ENCODE measurements around the gene MSH5. TPM values are rescaled to one million over a fixed set of nuclear protein-coding genes. Genes with fewer than 3 reads are reported as not detected.

Gene MSH5
- total and polyA plus RNA-seq, 2 of the 13 experiments (the other 11 are each of a cell fraction or from before 2014, with no cell fraction given): 10.2 to 38.7 TPM

DNA sequence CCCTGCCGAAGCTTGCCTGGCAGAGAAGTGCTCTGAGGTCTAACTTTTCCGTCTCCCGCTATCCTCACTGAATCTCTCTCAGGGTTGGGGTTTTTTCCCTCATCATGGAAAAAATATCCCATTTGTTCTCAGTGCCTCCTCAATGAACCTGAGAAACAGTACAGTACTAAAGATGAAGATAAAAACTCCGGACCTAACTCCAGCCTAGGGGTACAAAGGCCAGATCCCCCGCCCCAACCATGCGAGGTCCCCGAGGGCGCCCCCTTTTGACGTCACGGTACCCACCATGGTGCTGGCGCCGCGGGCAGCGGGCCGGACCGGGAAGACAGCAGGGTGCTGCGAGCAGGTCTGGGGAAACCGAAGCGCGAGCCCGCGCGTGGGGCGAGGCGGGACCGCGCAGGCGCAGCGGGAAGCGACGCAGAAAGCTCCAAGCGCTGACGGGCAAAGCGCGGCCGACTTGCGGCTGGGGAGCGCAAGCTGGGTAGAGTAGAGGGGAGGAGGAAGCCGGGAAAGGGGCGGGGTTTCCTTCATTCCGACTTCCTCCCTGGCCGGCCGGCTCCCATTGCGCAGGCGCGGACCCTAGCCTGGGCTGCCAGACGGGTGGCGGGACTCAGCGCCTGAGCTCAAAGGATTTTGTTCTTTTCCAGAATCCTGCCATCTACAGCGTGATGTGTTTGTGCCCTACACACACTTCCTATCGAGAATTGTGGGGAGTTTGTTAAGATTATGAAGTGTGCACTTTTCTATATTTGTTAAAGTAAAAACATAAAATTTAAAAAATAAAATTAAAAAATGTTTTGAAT is 66.9 kb downstream of the MSH5 start, which contains the start of gene LSM2 (continued):
- TF ChIP-seq NR2C2 (CRISPR knock-in tag; IDR thresholded peaks at IDR 0.05; ENCODE audit: borderline replicate concordance) (peak; percentile 89), ZNF510 (CRISPR knock-in tag; IDR thresholded peaks at IDR 0.05; ENCODE audit: low read depth) (peak; percentile 98), ZKSCAN5 (CRISPR knock-in tag; IDR thresholded peaks at IDR 0.05) (no peak), CHD4 (IDR thresholded peaks at IDR 0.05; ENCODE audit: borderline replicate concordance, low read length) (no peak), ZFP36 (IDR thresholded peaks at IDR 0.05; ENCODE audit: borderline replicate concordance, low read depth, low read length, partially characterized antibody) (no peak), ZNF143 (CRISPR knock-in tag; IDR thresholded peaks at IDR 0.05) (peak; percentile 81), ZNF563 (CRISPR knock-in tag; IDR thresholded peaks at IDR 0.05) (peak; percentile 89), ZNF292 (CRISPR knock-in tag; IDR thresholded peaks at IDR 0.05; ENCODE audit: borderline replicate concordance, low read depth) (no peak), THAP8 (CRISPR knock-in tag; IDR thresholded peaks at IDR 0.05; ENCODE audit: borderline replicate concordance) (no peak), ZNF639 (CRISPR knock-in tag; conservative IDR thresholded peaks at IDR 0.05) (peak; percentile 86; the same call in 1 of the 2 replicates), ZUFSP (CRISPR knock-in tag; IDR thresholded peaks at IDR 0.05; ENCODE audit: borderline replicate concordance) (no peak), ZFAT (CRISPR knock-in tag; conservative IDR thresholded peaks at IDR 0.05) (no peak), SP1 (IDR thresholded peaks at IDR 0.05) (no peak), SP1 (CRISPR knock-in tag; IDR thresholded peaks at IDR 0.05) (peak; percentile 77), KDM1A (CRISPR knock-in tag; IDR thresholded peaks at IDR 0.05) (no peak), ZNF644 (CRISPR knock-in tag; IDR thresholded peaks at IDR 0.05; ENCODE audit: low read depth) (0 out of 2 replicates have a peak, but pooled peaks have one; percentile 13), AHR (CRISPR knock-in tag; IDR thresholded peaks at IDR 0.05) (peak; percentile 81), ZNF572 (CRISPR knock-in tag; IDR thresholded peaks at IDR 0.05) (peak; percentile 41; the same call in 1 of the 2 replicates)
- TF ChIP-seq, protein P1, sequence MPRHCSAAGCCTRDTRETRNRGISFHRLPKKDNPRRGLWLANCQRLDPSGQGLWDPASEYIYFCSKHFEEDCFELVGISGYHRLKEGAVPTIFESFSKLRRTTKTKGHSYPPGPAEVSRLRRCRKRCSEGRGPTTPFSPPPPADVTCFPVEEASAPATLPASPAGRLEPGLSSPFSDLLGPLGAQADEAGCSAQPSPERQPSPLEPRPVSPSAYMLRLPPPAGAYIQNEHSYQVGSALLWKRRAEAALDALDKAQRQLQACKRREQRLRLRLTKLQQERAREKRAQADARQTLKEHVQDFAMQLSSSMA (CRISPR knock-in tag; IDR thresholded peaks at IDR 0.05): peak; percentile 91; the same call in 1 of the 2 replicates
- TF ChIP-seq, protein P2, sequence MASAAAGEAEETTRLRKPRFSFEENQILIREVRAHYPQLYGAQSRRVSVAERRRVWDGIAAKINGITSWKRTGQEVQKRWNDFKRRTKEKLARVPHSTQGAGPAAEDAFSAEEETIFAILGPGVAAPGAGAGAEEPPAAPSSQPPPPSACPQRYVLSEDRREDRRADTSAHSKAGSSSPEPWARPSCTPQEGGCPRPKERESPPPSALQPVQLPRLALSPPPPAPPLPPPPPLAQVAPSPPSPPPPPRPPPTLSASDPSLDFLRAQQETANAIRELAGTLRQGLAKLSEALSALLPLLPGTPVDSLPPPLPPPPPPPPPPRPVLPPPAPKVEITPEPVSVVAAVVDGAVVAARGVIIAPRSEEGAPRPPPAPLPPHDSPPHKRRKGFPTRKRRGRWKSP (CRISPR knock-in tag; IDR thresholded peaks at IDR 0.05): peak; percentile 99
- TF ChIP-seq, protein P3, sequence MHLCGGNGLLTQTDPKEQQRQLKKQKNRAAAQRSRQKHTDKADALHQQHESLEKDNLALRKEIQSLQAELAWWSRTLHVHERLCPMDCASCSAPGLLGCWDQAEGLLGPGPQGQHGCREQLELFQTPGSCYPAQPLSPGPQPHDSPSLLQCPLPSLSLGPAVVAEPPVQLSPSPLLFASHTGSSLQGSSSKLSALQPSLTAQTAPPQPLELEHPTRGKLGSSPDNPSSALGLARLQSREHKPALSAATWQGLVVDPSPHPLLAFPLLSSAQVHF (CRISPR knock-in tag; IDR thresholded peaks at IDR 0.05): peak; percentile 71; the same call in 1 of the 2 replicates
- TF ChIP-seq, protein P4, sequence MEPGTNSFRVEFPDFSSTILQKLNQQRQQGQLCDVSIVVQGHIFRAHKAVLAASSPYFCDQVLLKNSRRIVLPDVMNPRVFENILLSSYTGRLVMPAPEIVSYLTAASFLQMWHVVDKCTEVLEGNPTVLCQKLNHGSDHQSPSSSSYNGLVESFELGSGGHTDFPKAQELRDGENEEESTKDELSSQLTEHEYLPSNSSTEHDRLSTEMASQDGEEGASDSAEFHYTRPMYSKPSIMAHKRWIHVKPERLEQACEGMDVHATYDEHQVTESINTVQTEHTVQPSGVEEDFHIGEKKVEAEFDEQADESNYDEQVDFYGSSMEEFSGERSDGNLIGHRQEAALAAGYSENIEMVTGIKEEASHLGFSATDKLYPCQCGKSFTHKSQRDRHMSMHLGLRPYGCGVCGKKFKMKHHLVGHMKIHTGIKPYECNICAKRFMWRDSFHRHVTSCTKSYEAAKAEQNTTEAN (CRISPR knock-in tag; conservative IDR thresholded peaks at IDR 0.05): peak; percentile 64

Measured in HepG2 (cell line).